A549 (cell line): ENCODE results near the gene ZIM2.

Experiments
- BHLHE40 ChIP-seq: IDR thresholded peaks from 2 replicates; pipeline ENCODE4 v1.6.1; 2012; ENCODE audit warnings: low read depth, low read length, inconsistent platforms
- CBX8 ChIP-seq: fragments of 200-600 bp; sonication (generic); IDR thresholded peaks from 2 replicates; pipeline ENCODE4 v1.6.1; 2016
- CTCF ChIP-seq: fragments of >200 bp; sonication (Bioruptor Twin); formaldehyde crosslinking; IDR thresholded peaks from 3 replicates; pipeline ENCODE4 v1.5.1; 2016
- EP300 ChIP-seq, 2 experiments: fragments of >200 bp; sonication (Bioruptor Twin); formaldehyde crosslinking; IDR thresholded peaks; 2 replicates in 1 of 2; 3 replicates in 1 of 2; pipeline ENCODE4 v1.6.1; 2016 to 2017
- FOSL2 ChIP-seq, 2 experiments: fragments of 450-650 bp in 1 of 2; fragments of >200 bp in 1 of 2; sonication (Bioruptor Twin) in 1 of 2; formaldehyde crosslinking; IDR thresholded peaks; 2 replicates each; pipeline versions ENCODE4 v1.5.0 to v1.6.1; 2016 to 2020; ENCODE audit warnings: mild to moderate bottlenecking in 1 of 2, moderate library complexity in 1 of 2
- FOXS1 ChIP-seq: fragments of 250-450 bp; sonication (Bioruptor Pico); IDR thresholded peaks from 2 replicates; pipeline ENCODE4 v1.5.0; 2020; ENCODE audit warnings: mild to moderate bottlenecking, moderate library complexity
- JUN ChIP-seq, 2 experiments: fragments of >200 bp; sonication (Bioruptor Twin); formaldehyde crosslinking; IDR thresholded peaks; 2 replicates in 1 of 2; 3 replicates in 1 of 2; pipeline ENCODE4 v1.6.1; 2016 to 2017
- KDM1A ChIP-seq: fragments of 200-600 bp; sonication (generic); IDR thresholded peaks from 2 replicates; pipeline ENCODE4 v1.6.1; 2016; ENCODE audit warnings: low read depth, mild to moderate bottlenecking
- NFE2L2 ChIP-seq: fragments of 150-350 bp; conservative IDR thresholded peaks from 2 replicates; pipeline ENCODE4 v1.6.1; 2014; ENCODE audit warnings: low read length
- POLR2A ChIP-seq: IDR thresholded peaks from 2 replicates; pipeline ENCODE4 v1.6.1; 2012; ENCODE audit warnings: mild to moderate bottlenecking, low read length
- RARB ChIP-seq: fragments of 250-450 bp; sonication (Bioruptor Pico); IDR thresholded peaks from 2 replicates; pipeline ENCODE4 v1.8.0; 2021; ENCODE audit warnings: mild to moderate bottlenecking, moderate library complexity
- SMC3 ChIP-seq: fragments of >200 bp; sonication (Bioruptor Twin); formaldehyde crosslinking; IDR thresholded peaks from 3 replicates; pipeline ENCODE4 v1.6.1; 2018; ENCODE audit warnings: inconsistent platforms
- USF2 ChIP-seq: fragments of 450-650 bp; IDR thresholded peaks from 2 replicates; pipeline ENCODE4 v1.6.1; 2014; ENCODE audit warnings: antibody characterized with exemption

GRCh38 chr19:56868446-56868845, 27.9 kb upstream of the ZIM2 start:
- TF ChIP-seq NFE2L2 (no peak), SMC3 (no peak), JUN (IDR thresholded peaks at IDR 0.05) (no peak), CTCF (no peak), BHLHE40 (no peak), CBX8 (no peak), RARB (CRISPR knock-in tag) (no peak), FOSL2 (IDR thresholded peaks at IDR 0.05) (no peak), FOSL2 (CRISPR knock-in tag; IDR thresholded peaks at IDR 0.05) (no peak), EP300 (IDR thresholded peaks at IDR 0.05) (no peak), KDM1A (no peak), POLR2A (no peak), USF2 (no peak), FOXS1 (CRISPR knock-in tag) (no peak)
